ENCODE measurements around the gene C9orf85. TPM values are rescaled to one million over a fixed set of nuclear protein-coding genes. Genes with fewer than 3 reads are reported as not detected.

The C9orf85 gene
- total and polyA plus RNA-seq, 10 of the 15 experiments (the other 5 are each of a cell fraction or from before 2014, with no cell fraction given), result 9.1 to 22.6 (median 16.4) TPM

GRCh38 chr9:71890042-71890679 is 21.3 kb upstream of the C9orf85 start:
- BruUV-seq (replicated peaks), result no TSS peak
- no peak for FAIRE-seq

More at GRCh38 chr9:71890042-71890679, 21.3 kb upstream of the C9orf85 start:
- Histone ChIP-seq H2AFZ (ENCODE audit: control insufficient read depth, low read depth, low read length) (no peak overlapping the region), H3K36me3 (ENCODE audit: control insufficient read depth in 2 of 2, insufficient read depth in 2 of 2, low read length in 1 of 2) (peaks cover 0 to 4% of the 10 kb centered on the region in 2 experiments; a peak in 1 of 4 replicates), H3K27ac (ENCODE audit: control insufficient read depth, insufficient read depth) (no peak overlapping the region), H3K9ac (ENCODE audit: control insufficient read depth, insufficient read depth, low read length) (no peak overlapping the region), H3K4me2 (ENCODE audit: control insufficient read depth, insufficient read depth) (no peak overlapping the region), H4K20me1 (ENCODE audit: control insufficient read depth, insufficient read depth) (no peaks in the 10 kb centered on the region), H3K79me2 (ENCODE audit: control insufficient read depth, insufficient read depth, low read length) (peaks cover 53% of the 10 kb centered on the region), H3K9me3 (replicated peaks; ENCODE audit: control insufficient read depth, insufficient read depth, low read length) (no peaks in the 10 kb centered on the region; the same call in 1 of the 3 replicates), H3K4me1 (ENCODE audit: control insufficient read depth, insufficient read depth, low read length) (peaks cover 4% of the 10 kb centered on the region), H3K4me3 (no peak overlapping the region), H3K27me3 (replicated peaks in 1 of 2; ENCODE audit: control insufficient read depth in 2 of 2, insufficient read depth in 2 of 2, low read length in 1 of 2) (no peaks in the 10 kb centered on the region)
- intact Hi-C loops (cut with micrococcal nuclease; ENCODE audit: unreplicated experiment), result no loop called here
- SMC1A ChIA-PET (ENCODE audit: uncharacterized antibody, unreplicated experiment), result interaction anchor here (1.0 to 2.5 kb wide), 6 partner anchors 9 to 382 kb away, joined by 3 to 9 read pairs (median 5); partner anchors contain the start of genes ABHD17B and C9orf85
- 97% methylated on average over 3 of the region's 3 CpGs for WGBS (ENCODE audit: insufficient coverage, insufficient replicate concordance, low lambda C conversion rate, missing lambda C conversion rate)
- CTCF ChIA-PET, result interaction anchor here (0.5 to 1.1 kb wide), 3 partner anchors 12 to 71 kb away, joined by 3 to 4 read pairs (median 3); partner anchors contain the start of gene ABHD17B
- POLR2A ChIA-PET, result interaction anchor here (1.4 kb wide), 1 partner anchor 21 kb away, joined by 5 read pairs; the partner anchor contains the start of genes ABHD17B and C9orf85
- in situ Hi-C loops (cut with MboI), result no loop called here
- ATAC-seq (no peak), DNase-seq (ENCODE audit: low read depth, low spot score) (no peak)
- no peak for TF ChIP-seq EZH2 (IDR thresholded peaks at IDR 0.05; ENCODE audit: borderline replicate concordance, control insufficient read depth, low read depth, low read length)
- TF ChIP-seq CBX3 (IDR thresholded peaks at IDR 0.05; ENCODE audit: borderline replicate concordance, low read depth), result no peak
- no peak for TF ChIP-seq EGR1 (IDR thresholded peaks at IDR 0.05; ENCODE audit: borderline replicate concordance in 1 of 2, low read depth in 2 of 2, low read length in 2 of 2)
- no peak for TF ChIP-seq CHD2 (IDR thresholded peaks at IDR 0.05; ENCODE audit: borderline replicate concordance, low read depth, low read length)
- TF ChIP-seq IKZF2 (IDR thresholded peaks at IDR 0.05), result no peak
- TF ChIP-seq TAF1 (IDR thresholded peaks at IDR 0.05; ENCODE audit: borderline replicate concordance, low read depth, low read length), result no peak
- TF ChIP-seq, protein P1, sequence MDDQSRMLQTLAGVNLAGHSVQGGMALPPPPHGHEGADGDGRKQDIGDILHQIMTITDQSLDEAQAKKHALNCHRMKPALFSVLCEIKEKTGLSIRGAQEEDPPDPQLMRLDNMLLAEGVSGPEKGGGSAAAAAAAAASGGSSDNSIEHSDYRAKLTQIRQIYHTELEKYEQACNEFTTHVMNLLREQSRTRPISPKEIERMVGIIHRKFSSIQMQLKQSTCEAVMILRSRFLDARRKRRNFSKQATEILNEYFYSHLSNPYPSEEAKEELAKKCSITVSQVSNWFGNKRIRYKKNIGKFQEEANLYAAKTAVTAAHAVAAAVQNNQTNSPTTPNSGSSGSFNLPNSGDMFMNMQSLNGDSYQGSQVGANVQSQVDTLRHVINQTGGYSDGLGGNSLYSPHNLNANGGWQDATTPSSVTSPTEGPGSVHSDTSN (IDR thresholded peaks at IDR 0.05; ENCODE audit: insufficient replicate concordance, low read depth, low read length), result no peak
- no peak for TF ChIP-seq IRF4 (IDR thresholded peaks at IDR 0.05; ENCODE audit: low read depth, low read length)
- RAD21 ChIA-PET (ENCODE audit: unreplicated experiment), result interaction anchor here (1.3 to 1.4 kb wide), 2 partner anchors 8 to 135 kb away, joined by 3 to 4 read pairs; no protein-coding TSS in a partner anchor
